ENCODE measurements around the gene SLC30A9.

- TF ChIP-seq, protein P1, sequence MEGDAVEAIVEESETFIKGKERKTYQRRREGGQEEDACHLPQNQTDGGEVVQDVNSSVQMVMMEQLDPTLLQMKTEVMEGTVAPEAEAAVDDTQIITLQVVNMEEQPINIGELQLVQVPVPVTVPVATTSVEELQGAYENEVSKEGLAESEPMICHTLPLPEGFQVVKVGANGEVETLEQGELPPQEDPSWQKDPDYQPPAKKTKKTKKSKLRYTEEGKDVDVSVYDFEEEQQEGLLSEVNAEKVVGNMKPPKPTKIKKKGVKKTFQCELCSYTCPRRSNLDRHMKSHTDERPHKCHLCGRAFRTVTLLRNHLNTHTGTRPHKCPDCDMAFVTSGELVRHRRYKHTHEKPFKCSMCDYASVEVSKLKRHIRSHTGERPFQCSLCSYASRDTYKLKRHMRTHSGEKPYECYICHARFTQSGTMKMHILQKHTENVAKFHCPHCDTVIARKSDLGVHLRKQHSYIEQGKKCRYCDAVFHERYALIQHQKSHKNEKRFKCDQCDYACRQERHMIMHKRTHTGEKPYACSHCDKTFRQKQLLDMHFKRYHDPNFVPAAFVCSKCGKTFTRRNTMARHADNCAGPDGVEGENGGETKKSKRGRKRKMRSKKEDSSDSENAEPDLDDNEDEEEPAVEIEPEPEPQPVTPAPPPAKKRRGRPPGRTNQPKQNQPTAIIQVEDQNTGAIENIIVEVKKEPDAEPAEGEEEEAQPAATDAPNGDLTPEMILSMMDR (IDR thresholded peaks at IDR 0.05; ENCODE audit: insufficient read depth, low read depth, low read length): no peak
- no peak for TF ChIP-seq EZH2 (IDR thresholded peaks at IDR 0.05; ENCODE audit: insufficient read depth, low read length)
Measured at GRCh38 chr4:42101446-42101975, 111.2 kb downstream of the SLC30A9 start.
